GM12872 (cell line): ENCODE data around the gene GCSAM.

Source experiments
- TF ChIP-seq, protein P1 (sequence below): IDR thresholded peaks from 3 replicates; pipeline ENCODE4 v1.5.1; 2011; ENCODE audit warnings: low read depth, mild to moderate bottlenecking, low read length, moderate library complexity; ENCODE audit not compliant: insufficient read depth

GCSAM gene

DNA sequence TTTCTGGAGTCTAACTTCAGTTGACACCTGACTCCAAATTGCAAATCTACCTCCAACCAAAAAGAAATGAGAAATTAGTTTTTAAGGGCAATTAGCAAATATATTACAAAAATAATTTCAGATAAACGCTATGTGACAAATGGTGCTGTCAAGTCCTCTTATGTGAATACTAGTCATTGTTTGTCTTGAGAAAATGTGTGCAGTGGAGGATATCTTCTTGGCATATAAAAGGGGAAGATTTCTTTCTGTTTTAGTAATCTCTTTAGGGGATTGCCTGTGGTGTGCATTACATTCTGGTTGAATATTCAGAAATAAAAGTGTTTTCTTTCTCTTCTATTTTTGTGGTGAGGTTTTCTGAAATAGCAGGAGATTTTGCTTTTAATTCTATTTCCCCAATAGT is 3.0 kb upstream of the GCSAM start:
- TF ChIP-seq, protein P1, sequence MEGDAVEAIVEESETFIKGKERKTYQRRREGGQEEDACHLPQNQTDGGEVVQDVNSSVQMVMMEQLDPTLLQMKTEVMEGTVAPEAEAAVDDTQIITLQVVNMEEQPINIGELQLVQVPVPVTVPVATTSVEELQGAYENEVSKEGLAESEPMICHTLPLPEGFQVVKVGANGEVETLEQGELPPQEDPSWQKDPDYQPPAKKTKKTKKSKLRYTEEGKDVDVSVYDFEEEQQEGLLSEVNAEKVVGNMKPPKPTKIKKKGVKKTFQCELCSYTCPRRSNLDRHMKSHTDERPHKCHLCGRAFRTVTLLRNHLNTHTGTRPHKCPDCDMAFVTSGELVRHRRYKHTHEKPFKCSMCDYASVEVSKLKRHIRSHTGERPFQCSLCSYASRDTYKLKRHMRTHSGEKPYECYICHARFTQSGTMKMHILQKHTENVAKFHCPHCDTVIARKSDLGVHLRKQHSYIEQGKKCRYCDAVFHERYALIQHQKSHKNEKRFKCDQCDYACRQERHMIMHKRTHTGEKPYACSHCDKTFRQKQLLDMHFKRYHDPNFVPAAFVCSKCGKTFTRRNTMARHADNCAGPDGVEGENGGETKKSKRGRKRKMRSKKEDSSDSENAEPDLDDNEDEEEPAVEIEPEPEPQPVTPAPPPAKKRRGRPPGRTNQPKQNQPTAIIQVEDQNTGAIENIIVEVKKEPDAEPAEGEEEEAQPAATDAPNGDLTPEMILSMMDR = no peak

DNA sequence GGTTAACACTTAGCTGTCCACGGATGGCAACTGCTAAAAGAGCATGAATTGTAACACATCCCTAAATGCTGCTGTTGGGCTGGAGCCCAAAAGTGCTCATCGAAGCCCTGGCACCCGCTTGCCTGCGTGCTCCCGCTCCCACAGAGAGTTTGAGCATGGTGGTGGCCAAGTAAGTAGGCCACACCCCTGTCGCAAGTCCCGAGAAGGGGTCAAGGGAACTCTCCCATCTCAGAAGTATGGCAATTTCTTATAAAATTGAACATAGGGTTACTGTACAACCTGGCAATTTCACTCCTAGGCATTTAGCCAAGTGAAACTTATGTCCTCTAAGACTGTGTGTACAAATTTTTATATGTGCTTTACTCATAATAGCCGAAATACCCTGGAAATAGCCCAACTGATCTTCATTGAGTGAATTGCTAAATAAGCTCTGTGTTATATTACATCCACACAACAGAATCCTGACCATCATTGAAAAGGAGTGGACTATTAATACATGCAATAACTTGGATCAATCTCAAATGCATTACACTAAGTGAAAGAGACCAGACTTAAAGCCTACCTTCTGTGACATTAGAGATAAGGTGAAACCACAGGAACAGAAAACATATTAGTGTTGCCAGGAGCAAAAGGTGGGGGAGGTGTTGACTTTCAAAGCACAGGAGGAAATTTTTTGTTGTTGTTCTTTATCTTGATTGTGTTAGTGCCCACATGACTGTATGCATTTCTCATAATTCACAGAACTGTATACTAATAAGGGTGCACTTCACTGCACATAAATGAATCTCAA is 1.5 kb upstream of the GCSAM start:
- TF ChIP-seq, protein P1 = no peak

DNA sequence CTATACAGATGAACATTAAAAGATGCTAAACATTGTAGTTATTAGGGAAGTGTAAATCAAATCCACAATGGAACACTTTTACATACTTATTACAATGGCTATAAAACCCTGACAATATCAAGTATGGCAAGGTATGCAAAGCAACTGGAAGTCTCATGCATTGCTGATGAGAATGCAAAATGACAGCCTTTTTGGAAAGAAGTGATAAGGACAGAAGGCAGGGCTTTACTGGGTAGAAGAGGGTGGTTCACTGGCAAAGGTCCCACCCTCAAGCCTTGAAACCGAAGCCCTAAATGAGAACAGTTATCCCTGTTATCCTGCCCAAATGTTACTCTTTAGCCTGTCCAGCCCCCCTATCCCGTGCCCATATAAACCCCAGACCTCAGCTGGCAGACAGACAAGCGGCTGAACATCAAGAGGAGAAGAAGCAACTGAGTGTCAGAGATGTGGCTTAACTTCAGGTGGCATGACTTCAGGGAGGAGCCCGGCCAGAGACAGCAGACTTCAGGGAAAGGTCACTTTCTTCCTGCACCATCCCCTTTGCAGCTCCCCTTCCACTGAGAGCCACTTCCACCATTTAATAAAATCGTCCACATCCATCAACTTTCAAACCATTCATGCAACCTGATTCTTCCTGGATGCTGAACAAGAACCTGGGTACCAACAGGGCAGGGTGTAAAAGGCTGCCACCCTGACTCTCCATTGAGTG is 732 bp upstream of the GCSAM start:
- TF ChIP-seq, protein P1 = no peak

DNA sequence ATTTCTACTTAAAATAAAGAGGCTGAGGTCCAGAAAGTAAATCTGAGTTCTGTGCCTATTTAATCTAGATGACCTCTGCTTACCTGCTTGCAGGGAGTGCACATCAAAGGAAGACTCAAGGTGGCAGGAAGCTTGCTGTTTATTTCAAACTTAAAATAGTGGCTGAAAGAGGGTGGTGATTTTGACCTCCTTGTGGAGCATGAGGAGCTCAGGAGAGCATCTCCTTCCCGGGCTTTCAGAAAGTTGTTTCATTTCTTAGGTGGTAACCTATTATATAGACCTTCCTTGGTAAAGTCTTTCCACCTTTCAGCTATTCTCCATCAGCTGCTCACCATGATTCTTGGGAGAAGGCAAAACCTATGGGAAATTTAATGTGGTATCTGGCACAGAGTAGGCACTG is 494 bp downstream of the GCSAM start:
- TF ChIP-seq, protein P1 = no peak

DNA sequence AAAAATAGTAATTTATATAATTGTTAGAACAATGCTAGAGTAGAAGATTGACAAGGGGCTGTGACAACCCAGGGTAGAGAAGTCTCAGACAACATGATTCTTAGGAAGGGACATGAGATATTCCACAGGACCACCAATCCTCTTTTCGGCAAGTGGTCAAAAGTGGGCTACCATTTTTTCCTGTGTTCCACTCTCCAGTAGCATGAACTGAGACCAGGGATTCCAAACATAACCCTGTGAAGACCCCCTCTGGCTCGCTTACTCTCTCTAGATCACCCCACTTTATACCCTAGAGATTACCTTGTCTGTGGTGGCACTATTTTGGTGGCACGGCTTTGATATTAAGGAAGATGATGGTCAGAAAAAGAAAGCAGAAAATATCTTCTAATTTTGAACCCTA is 960 bp downstream of the GCSAM start:
- TF ChIP-seq, protein P1 = no peak

DNA sequence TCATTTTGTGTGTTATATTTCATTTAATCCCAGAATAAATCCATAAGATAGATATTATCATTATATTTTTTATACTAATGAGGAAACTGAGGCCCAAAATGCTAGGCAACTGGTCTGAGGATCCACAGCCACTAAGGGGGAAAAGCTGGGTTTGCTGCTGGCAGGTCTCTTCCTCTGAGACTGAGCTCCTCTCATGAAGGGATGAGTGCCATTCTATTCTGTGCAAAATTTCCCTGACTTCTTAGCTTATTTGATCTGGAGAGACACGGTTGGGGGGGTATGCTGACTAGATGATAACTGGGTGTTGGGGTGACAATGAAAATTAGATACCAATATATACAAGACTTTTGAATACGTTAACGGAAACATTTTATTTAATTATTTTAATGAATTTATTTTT is 1.9 kb downstream of the GCSAM start:
- TF ChIP-seq, protein P1 = no peak

DNA sequence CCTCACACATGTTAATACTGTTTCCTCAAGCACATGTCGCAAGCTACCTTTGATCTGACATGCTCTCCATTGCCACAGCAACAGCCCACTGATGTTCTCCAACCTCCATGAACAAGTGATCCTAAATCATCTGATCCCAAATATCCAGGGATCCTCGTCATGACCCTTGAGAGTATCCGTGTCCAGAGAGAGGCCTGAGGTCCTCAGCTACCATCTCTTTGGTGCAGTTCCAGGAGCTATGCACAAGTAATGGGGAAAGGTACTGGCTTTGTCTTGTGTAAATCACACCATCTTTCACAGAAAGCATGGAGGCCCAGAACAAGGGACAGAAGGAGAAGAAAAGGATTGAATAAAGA is 2.4 kb downstream of the GCSAM start:
- TF ChIP-seq, protein P1 = no peak
